GM12878 (cell line): ENCODE results near the gene HSD11B1L.
A peak's percentile ranks its signal among the peaks of the same experiment; 100 is the strongest.

ENCODE experiments used
- FOXM1 ChIP-seq: IDR thresholded peaks from 2 replicates; pipeline ENCODE4 v1.6.1; 2012; ENCODE audit warnings: low read depth, mild to moderate bottlenecking, inconsistent platforms, low read length, moderate library complexity
- PBX3 ChIP-seq: IDR thresholded peaks from 2 replicates; pipeline ENCODE4 v1.6.1; 2011; ENCODE audit warnings: mild to moderate bottlenecking, low read depth, low read length, moderate library complexity; ENCODE audit not compliant: insufficient replicate concordance
- POLR2A ChIP-seq: IDR thresholded peaks from 2 replicates; pipeline ENCODE4 v1.6.1; 2011; ENCODE audit warnings: low read depth, mild to moderate bottlenecking, low read length

- TF ChIP-seq PBX3 (no peak), FOXM1 (no peak), POLR2A (peak; percentile 25; the same call in 1 of the 2 replicates)
Observed at GRCh38 chr19:5707576-5708575, 27.0 kb downstream of the HSD11B1L start.
